G401 (cell line): ENCODE measurements around the gene TUBB4B. TPM values are rescaled to one million over a fixed set of nuclear protein-coding genes. Genes with fewer than 3 reads are reported as not detected.

Experiments used
- DNase-seq: peaks from one replicate; pipeline ENCODE4 v3.0.0-alpha.2; 2015; ENCODE audit warnings: low spot score
- in situ Hi-C: cut with HindIII; loops from 2 replicates; pipeline ENCODE4 v1.10.0; 2016; ENCODE audit warnings: low sequenced_read_pairs, mixed read lengths
- total RNA-seq: library from RNA; depleted of rRNA; stranded (reverse); fragments of >200 nt; shearing (Covaris generic); gene quantifications from 2 replicates; pipeline ENCODE4 v1.2.3, GENCODE V29; 2014

Gene TUBB4B
- total RNA-seq, 1 experiment from 2014 or later, result 1,012 TPM

DNA sequence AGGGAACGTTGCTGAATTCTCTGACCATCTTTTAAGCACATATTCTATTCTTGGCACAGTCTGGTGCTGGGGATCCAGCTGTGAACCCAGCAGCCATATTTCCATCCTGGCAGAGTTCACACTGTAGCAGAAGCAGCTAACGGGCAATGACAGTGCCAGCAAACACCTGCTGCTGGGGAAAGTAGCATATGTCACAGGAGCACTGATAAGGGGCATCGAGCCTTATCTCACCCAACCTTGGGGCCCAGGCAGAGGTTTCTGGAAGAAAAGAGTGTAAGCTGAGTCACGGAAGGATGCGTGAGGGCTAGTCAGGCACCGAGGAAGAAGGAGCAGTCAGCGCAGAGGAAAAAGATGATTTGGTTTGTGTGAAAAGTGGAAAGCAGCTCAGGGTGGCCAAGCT, 34.5 kb upstream of the TUBB4B start:
- in situ Hi-C loops, result no loop called here

DNA sequence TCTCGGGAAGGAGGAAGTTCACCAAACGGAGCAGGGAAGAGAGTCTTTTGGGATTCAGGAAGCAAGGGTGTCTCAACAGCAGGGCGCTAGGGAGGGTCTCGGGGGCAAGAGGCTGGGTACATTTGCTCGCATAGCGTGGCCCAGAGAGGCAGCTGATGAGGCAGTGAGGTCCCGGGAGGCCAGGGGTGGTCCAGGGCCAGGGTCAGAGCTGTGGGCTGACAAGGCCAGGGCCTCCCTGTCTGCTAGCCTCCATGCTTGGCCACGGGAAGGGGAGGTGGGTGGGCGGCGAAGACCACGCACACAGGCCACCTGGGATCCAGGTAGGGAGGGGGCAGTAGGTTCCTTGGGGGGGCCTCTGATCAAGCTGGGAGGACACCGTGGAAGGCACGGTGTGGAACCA, 29.6 kb upstream of the TUBB4B start:
- in situ Hi-C loops, result no loop called here
- no peak for DNase-seq

More for the DNA sequence above, 34.5 kb upstream of the TUBB4B start:
- DNase-seq, result no peak

DNA sequence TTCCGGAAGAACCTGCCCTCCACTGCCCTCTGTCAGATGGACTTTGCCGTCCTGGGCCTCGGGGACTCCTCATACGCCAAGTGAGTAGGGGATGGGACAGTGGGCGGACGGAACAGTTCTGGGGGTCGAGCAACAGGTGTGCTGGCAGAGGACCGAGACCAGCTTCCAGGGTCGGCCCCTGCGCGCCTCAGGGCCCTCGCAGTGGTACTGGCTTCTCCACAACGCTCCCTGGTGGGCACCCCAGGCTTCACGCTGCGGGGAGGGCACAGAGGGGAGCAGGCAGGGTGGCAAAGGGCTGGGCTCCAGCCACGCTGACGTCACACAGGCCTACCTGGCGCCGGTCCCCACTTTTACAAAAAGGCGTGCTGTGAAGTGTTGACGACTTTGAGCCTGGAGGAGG, 28.6 kb upstream of the TUBB4B start:
- in situ Hi-C loops, result no loop called here

DNA sequence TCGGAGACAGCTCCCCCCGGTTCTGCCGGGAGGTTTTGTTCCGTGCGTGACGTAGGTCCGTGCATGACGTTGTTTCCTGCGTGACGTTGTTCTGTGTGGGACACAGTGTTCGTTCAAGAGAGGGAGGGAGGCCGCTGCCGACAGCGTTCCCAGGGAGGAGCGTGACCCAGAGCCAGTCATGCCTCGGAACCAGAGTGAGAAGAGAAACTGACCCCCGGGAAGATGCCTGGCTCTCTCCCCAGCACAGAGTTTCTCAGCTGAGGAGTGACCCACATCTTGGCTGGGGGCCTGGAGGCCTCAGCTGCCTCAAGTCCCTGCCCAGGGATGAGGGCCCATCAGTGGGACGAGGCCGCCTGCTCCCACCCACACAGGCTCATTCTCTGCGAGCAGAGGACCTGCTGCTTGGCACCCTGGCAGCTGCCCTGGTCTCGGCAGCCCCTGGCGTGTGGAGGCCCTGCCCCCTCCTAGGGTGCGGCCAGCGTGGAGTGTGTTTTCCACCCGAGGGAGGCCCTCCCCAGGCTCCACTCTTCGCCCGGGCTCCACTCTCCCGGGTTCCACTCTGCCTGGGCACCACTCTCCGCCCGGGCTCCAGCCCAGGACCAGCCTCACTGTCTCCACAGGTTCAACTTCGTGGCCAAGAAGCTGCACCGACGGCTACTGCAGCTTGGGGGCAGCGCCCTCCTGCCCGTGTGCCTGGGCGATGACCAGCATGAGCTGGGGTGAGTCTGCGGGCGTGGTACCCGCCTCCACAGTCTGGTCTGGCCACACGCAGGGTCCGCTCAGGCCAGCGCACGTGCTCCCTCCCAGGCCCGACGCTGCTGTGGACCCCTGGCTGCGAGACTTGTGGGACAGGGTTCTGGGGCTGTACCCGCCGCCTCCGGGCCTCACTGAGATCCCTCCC, 27.7 kb upstream of the TUBB4B start:
- DNase-seq, result no peak
- in situ Hi-C loops, result no loop called here

More for the DNA sequence above, 28.6 kb upstream of the TUBB4B start:
- DNase-seq, result no peak

DNA sequence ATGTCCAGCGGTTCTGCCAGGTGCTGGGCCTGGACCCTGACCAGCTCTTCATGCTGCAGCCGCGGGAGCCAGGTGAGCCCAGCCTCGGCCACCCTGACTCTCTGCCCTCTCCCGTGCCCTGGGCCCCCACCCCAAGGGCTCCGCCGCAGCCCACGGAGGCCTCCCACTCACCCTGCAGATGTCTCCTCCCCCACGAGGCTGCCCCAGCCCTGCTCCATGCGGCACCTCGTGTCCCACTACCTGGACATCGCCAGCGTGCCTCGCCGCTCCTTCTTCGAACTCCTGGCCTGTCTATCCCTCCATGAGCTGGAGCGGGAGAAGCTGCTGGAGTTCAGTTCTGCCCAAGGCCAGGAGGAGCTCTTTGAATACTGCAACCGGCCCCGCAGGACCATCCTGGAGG, 26.5 kb upstream of the TUBB4B start:
- no peak for DNase-seq
- in situ Hi-C loops, result no loop called here

DNA sequence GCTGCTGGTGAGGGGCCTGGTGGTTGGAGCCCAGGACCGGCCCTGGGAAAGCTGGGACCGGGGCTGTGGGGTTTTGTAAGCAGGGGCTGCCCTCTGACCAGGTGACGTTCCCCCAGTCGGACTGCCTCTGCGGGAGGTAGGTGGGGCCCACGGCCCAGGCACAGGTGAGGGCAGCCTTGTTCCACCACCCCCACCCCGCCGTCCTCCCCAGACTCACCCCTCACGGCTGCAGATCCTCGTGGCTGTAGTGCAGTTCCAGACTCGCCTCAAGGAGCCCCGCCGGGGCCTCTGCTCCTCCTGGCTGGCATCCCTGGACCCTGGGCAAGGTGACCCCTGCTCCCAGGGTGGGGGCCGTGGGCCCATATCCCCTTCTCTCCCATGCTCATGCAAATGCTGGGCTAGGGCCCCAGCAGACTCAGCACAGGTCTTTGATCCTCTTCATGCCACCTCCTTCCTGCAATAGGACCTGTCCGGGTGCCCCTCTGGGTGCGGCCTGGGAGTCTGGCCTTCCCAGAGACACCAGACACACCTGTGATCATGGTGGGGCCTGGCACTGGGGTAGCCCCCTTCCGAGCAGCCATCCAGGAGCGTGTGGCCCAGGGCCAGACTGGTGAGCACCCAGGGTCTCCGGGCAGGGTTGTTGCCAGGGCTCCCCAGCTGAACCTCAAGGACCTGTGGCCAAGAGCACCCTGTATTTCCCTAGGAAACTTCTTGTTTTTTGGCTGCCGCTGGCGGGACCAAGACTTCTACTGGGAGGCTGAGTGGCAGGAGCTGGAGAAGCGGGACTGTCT, 25.7 kb upstream of the TUBB4B start:
- no peak for DNase-seq
- in situ Hi-C loops, result no loop called here

DNA sequence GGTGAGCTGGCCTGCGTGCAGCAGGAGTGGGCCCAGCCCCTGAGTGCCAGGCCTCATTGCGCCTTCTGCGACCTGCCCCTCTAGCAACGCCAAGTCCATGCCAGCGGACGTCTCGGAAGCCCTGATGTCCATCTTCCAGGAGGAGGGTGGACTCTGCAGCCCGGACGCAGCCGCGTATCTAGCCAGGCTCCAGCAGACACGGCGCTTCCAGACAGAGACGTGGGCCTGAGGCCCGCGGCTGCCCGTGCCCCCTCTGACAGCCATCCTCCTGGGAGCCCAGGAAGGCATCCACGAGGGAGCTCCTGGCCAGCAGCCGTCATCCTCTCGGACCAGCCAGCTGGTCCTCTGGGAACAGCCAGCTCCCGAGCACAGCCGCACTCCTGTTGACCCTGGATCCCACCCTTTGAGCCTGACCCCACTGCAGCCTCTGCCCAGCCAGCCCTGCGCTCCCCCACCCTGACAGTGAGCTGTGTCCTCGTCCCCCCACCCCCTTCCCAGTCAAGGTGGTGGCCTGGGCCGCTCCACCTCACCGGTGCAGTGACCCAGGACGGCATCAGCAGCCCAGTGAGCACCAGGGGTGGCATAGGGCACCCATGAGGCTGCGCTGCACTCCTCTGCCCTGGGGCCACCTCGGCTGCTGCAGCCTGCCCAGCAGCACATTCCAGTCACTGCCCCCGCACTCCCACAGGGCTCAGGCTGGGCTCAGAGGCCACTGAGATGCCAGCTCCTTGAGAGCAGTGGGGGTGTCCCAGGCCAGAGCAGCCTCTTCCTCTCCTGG, 24.7 kb upstream of the TUBB4B start:
- DNase-seq, result no peak
- in situ Hi-C loops, result no loop called here

DNA sequence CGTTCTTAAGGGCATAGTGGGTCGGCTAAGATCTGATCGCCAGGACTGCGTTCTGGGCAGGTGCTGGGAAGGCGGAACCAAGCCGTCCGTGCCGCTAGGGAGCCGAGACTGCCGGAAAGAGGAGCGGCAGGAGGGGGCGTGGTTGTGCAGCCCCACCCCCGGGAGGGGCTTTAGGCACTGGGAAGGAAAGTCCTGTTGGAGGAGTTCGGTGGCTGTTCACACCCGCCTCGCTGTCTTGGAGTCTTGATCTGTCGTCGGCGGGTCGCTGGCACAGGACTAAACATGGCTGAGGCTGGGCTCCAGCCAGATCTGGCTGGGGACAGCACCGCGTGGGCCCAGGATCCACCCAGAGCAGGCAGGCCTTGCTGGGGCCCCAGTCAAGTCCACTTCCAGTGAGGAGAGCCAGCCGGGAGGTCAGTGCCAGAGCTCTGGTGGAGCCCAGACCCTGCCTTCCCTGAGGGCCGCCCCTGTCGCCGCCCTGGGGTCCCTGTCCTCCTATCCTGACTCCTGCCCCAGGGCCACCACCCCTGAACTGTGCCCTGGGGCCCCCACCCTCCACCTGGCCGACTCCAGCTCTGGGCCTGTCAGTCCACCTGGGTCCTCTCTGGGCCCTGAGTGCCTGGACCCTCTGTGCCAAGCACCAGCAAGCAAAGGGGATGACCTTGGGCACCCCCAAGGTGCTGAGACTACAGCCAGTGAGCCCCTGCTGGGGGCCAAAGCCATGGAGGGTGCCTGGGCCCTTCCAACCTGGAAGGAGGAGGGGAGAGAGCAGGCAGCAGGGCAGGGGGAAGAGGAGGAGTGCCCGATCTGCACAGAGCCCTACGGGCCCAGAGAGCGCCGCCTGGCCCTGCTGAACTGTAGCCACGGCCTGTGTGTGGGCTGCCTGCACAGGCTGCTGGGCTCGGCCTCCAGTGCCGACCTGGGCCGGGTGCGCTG, 23.5 kb upstream of the TUBB4B start:
- DNase-seq, result no peak
- in situ Hi-C loops, result no loop called here

DNA sequence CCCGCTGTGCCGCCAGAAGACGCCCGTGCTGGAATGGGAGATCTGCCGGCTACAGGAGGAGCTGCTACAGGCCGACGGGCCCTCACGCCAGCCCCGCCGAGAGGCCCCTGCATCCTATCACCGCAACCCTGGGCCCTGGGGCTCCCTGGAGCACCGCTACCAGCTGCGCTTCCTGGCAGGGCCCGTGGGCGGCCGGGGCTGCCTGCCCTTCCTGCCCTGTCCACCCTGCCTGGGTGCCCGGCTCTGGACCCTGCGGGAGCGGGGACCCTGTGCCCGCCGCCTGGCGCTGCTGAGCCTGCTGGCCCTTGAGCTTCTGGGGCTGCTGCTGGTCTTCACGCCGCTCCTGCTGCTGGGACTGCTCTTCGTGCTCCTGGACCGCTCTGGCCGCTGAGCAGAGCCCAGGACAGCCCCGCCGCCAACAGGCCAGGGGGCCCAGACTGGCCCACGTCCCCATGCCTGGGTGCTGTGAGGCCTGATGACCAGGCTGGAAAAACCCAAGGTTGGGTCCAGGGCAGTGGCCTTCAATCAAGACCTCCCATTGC, 22.8 kb upstream of the TUBB4B start:
- no peak for DNase-seq

DNA sequence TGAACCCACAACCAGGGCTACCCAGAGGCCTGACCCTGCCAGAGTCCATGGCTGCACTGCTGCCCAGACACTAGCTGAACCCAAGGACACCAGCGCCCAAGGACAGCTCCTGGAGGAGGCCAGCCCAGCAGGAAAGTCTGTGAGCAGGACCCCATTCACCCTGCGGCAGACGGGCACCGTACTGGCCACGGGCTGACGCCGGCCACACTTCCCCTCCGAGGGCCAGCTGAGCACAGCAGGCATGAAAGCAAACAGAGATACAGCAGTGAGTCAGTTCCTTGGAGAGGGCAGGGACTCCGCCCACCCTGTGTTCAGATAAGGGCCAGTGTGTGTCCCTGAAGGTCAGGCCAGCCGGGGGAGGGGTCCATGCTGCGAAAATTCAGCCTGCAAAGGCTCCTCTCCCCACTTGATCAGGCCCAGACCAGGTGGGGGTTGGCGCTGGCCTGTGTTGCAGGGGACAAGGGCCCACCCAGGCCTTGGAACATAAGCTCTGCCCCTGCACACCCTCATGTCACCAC, 22.3 kb upstream of the TUBB4B start:
- no peak for DNase-seq
- in situ Hi-C loops, result no loop called here

More for the DNA sequence above, 22.8 kb upstream of the TUBB4B start:
- in situ Hi-C loops, result no loop called here

DNA sequence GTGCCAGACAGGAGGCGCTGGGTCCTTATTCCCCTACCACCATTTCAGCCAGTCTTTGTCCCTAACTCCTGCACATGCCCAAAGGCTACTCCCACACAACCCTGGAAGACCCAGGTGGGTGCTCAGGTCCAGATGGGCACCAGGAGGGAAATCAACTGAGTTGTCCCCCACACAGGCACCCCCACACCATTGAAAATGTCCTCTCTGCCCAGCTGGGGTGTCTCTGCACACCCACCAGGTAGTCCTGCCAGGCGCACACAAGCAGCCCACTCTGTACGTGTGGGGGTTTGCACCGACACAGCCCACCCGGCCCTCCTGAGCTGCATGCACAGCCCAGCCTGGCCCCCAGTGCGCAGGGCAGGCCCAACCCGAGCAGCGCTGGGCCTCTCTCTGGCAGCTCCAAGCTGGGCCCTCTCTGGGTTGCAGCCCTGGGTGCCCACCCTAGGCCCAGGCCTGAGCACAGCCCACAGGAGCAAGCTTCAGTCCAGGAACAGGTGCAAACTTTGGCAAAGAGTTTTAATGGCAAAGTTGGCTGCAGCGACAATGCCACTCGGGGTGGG, 21.2 kb upstream of the TUBB4B start:
- in situ Hi-C loops, result no loop called here
- DNase-seq, result no peak

DNA sequence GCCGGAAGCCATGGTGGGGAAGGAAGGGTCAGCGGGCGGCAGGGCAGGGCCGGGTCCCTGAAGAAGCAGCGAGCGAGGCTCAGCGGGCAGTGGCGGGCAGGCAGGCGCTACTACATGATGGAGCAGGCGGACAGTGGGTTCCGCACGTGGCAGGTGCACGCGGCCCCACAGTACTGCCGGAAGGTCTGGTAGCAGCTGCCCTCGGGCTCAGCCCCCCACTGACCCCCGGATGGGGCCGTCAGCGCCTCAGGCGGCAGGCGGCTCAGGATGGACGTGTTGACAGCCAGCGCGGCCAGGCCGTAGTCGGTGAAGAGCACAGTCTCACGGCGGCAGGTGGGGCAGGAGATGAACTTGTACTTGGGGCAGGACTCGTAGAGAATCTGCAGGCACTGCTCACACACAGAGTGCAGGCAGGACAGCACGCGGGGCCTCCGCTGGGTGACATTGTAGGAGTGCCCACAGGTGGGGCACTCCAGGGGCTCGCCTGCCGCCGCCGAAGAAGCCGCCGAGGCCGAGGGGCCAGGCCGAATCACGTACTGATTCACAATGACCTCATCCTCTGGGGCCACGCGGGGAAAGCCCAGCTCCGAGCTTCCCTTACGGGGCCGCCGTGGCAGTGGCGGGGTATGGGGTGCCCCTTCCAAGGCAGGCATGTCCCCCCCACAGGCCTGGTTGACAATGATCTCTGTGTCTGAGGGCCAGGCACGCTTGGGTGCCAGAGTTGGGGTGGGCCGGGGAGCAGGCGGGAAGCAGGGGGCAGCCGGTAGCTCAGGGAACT, 20.6 kb upstream of the TUBB4B start:
- in situ Hi-C loops, result no loop called here
- DNase-seq, result no peak

DNA sequence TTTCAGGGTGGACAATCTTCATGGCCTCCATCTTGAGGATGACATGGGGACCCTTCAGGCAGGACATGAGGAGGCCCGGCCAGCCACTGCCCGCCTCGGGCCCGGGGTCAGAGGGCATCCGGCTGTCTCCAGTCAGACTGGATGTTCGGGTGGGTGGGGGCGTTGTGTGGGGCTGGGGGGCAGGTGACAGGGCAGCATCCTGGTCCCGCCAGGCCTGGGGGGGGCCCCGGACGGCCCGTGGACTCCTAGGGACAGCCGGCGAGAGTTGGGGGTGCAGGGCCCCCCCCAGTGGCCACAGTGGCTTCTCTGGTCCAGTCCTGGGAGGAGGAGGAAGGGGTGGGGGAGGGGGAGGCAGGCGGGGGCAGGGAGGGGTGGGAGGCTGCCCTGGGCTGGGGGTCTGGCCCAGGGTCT, 20.0 kb upstream of the TUBB4B start:
- in situ Hi-C loops, result no loop called here
- DNase-seq, result no peak

DNA sequence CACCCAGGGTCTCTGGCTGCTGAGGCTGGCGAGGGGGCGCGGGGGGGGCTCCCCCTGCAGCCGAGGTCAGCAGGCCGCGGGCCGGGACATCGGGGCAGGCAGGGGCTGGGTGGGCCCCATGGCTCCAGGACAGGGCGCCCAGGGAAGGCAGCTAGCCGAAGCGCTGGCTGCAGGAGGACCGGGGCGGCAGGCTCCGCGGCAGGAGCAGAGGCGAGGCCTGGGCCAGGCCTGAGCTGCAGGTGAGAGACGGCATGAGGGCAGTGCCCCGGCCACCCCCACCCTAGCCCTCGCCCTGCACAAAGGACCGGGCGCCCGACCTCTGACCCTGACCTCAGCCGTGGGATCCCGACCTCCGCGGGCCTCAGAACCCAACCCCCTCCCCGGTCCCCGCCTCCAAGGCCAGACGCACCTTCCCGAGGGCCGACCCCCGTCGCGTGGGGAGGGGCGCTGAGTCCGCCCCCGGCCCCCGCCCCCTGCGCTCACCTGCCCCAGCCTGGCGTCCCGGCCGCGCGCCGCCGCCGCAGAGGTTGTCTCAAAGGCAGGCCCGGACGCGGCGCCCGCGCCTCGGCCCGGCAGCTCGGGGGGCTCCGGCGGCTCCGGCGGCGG, 19.5 kb upstream of the TUBB4B start:
- in situ Hi-C loops, result no loop called here
- DNase-seq, result no peak

DNA sequence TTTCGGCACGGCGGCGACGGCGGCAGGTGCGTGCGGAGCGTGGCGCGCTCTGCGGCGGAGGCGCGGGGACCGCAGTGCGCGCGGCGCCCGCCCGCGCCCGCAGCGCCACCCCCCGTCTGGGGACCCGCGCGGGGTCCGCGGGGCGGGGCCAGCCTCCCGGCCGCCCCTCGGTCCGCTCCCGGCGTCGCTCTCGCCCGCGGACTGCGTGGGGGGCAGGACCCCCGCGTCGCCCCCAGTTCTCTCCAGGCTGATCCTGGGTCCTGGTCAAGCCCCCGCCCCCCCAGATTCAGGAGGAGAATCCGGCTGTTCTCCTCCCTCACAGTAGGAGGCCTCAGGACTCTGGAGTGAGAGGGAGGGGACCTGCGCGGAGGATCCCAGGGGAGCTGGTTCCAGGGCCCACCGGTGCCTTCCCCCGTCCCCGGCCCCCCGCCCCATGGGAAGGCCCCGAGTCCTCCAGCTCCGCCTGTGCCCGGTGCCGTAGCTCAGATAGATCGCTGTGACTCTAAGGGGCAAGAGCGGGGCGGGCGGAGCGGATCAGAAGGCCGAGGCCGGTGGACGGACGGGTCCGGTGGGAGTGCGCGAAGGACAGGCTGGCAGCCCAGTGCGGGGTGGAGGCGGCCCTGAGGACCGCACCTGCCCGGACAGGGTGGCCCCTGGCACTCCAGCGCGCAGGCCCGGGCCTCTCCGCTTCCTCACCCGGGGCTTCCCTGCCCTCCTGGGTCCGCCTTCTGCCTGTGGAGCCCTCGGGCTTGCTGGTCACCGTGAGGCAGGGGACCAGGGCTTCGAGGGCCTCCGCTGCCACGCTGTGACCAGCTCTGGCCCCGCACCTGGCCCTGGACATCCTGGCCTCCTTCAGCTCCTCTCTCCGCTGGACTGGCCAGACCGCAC, 18.7 kb upstream of the TUBB4B start, which contains the start of gene RNF208:
Gene RNF208 (minus strand): TSS at position 51 of the 888 bp plus-strand sequence. CDS start 1,028 bp downstream, outside the sequence.
- in situ Hi-C loops, result no loop called here
- DNase-seq, result no peak
